ENCODE results near the gene CRYAA. TPM values are rescaled to one million over a fixed set of nuclear protein-coding genes. Genes with fewer than 3 reads are reported as not detected.

Gene CRYAA
- total RNA-seq, 1 experiment from 2014 or later, result not detected

DNA sequence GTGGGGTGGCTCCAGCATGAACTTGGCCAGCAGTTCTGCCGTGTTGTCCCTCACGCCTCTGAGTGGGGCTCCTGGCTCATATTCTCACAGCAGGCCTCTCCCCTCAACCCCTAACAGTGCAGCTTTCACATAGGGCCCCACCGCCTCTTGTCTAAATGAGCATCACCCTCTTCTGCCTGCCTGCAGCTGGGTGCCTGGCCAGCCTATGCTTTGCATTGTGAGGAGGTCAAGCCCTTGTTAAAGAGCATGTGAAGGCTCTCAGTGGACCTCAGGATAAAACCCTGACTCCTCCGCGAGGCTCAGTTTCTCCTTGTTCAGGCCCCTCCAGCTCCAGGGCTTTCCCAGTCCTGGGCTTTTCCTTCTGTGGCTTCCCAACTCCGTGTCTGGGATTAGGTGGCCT is 34.8 kb downstream of the CRYAA start:
- no peak for DNase-seq (ENCODE audit: low read depth)

DNA sequence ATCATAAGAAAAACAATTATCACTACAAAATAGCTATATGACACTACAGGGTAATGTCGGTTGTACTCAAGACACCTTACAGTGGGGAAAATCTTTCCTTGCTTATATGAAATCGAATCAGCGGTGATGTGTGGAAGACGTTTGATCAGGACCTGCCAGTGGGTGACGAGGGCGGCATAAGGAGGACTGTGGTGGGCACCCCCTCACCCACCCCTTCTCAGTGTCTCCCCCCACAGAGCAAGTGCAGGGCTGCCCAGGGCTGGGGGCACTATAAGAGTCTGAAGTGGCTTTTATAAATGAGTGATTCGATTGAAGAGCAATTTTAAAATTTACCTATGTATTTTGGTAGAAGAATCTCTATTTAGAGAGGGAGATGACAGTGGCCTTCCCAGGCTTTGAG is 35.8 kb downstream of the CRYAA start:
- DNase-seq (ENCODE audit: low read depth), result no peak

DNA sequence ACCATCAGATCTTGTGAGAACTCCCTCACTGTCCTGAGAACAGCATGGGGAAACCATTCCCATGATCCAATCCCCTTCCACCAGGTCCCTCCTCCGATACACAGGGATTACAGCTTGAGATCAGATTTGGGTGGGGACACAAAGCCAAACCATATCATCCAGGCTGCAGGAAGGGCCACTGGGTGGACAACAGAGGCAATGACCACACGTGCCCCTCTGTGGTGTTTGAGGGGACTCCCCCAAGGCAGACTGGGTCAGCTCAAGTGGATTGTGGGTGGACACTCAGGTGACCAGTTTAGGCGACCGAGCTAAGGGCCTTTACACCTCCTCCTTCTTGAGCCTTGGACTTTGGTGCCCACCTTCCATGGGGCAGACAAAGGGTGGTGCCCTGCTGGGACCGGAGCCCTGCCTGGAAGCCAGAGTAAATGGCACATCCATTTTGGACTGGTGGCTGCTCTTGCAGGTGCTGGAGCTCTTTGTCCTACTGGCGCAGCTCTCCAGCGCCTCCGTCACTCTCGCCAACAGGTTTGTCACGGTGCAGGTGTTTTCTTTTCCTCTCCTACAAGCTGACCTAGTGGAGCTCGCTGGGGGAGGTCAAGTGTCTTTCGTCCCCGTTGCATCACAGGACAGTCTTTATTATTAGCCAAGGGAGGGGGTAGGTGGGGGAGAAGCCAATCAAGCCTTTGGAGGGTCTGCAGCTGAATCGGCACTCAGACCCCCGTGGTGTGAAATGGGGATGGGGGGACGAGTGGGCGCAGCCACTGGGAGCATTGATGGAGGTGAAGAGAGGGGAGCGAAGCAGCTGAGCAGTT is 37.6 kb downstream of the CRYAA start:
- DNase-seq (ENCODE audit: low read depth), result no peak

DNA sequence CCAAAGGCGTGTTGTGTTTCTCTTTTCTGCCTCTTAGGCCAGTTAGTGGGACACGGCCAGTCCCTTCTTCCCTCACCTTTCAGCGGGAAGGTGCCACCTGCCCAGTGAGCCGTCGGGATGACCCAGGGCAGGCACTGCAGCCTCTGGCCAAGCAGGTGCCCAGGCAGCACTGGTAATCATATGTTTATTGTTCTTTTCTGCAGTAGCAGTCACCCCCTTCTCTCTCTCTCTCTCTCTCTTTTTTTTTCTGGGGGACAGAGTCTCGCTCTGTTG is 38.2 kb downstream of the CRYAA start:
- DNase-seq (ENCODE audit: low read depth), result no peak

DNA sequence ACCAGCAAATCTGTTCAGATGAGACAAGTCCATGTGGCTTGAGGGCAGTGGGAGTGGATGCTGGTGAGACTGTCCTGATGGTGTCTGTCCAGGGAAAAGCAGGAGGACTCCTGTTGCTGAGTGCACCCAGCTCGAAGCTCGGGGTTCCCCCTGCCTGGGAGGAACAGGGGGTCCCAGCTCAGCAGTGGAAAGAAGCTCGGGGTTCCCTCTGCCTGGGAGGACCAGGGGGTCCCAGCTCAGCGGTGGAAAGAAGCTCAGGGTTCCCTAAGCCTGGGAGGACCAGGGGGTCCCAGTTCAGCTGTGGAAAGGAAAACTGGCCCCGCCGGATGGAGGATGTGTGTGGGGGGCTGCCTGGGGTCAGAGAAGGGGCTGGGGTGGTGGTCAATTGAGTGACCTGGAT is 39.1 kb downstream of the CRYAA start:
- no peak for DNase-seq (ENCODE audit: low read depth)

DNA sequence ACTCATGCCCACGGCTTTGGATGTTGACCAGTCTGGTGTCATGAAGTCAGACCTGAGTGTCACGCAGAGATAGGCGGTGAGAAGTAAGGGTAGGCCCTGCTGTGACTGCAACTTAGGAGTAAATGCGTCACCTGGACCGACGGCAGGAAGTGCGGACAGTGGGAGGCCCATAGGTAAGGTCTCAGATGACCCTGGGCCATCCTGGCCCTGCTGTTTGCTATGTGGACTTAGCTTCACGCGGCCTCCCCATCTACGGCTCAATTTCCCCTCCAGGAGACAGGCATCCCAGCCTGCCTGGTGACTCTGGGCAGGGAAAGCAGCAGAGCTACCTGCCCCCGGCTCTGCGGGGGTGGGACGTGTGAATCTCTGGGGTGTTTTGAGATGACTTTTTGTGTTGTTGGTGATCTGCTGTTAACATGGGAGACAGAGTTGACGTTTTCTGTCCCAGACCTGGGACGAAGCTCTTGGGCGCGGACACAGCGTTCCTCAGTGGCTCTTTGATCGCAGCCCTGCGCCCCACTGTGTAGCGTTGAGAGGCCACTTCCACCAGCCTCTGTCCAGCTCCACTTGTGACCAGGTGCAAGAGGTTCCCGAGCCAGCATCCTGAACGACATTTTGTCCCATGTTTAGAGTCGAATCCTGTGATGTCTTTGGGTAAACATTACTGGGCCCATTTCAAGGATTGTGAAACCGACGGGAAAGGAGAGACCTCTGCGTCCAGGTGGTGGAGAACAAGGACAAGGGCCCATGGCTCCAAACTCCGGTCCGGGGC is 39.9 kb downstream of the CRYAA start:
- DNase-seq (ENCODE audit: low read depth), result no peak

DNA sequence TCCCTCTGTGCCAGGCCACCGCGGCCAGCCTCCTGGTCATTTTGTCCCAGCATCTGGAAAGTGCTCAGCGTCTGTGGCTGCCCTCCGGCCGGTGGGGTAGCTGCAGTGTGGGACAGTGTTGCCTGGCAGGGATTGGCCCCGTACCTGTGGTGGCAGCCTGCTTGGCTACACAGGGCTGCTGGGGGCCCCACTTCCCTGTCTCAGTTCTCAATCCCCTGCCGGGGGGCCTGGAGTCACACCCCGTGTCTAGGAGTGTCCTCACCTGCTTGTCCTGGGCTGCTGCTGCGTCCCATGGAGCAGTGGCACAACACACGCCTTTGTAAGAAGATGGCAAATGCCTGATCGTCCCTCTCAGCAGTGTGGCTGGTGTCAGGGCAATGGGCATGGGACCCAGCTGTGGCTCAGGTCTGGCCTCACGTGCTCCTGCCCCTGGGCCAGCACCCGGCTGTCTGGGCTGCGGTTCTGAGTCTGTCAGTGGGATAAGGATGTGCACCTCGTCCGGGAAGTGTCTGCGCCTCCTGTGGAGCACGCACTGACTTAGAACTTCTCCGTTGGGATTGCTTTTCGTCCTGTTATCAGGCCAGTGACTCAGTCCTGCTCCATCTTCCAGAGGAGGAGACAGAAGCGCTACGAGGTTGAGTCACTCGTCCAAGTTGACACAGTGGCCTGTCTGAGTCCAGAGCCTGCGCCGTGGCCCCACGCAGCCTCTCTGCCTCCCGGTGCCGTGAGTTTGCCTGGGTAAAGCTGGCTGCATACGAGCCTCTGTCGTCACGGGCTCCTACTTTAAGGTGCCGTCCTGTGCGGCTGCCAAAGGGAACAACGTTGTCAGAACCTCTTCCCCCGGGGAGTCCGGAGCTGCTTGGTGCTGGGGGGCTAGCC is 41.0 kb downstream of the CRYAA start:
- DNase-seq (ENCODE audit: low read depth), result peak; percentile 93

DNA sequence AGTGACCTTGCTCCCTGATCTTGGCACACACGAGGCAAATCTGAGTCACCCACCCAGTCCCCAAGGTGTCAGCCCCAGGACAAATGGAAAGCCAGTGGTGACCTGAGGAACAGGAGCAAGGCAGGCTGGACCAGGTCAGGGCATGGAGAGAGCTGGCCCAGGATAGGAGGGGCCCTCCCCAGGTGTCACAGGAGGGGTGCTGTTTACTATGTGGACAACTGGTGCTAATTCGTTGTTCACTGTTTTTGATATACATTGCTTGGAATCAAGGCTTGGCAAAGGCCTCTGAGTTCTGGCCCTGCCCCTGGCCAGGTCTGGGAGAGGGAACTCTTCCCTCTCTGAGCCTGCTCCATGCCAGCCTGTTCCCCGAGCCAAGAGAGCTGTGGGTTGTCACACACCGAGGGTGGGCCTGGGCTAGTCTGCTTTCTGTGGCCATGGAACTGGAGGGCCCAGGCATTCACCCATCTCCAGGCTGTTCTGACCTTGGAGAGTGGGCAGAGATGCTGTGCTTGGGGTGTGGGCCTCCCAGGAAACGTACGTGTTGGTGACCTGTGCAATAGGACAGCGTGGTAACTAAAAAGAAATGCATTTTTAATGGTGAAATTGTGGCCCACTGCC is 41.8 kb downstream of the CRYAA start:
- DNase-seq (ENCODE audit: low read depth), result no peak

DNA sequence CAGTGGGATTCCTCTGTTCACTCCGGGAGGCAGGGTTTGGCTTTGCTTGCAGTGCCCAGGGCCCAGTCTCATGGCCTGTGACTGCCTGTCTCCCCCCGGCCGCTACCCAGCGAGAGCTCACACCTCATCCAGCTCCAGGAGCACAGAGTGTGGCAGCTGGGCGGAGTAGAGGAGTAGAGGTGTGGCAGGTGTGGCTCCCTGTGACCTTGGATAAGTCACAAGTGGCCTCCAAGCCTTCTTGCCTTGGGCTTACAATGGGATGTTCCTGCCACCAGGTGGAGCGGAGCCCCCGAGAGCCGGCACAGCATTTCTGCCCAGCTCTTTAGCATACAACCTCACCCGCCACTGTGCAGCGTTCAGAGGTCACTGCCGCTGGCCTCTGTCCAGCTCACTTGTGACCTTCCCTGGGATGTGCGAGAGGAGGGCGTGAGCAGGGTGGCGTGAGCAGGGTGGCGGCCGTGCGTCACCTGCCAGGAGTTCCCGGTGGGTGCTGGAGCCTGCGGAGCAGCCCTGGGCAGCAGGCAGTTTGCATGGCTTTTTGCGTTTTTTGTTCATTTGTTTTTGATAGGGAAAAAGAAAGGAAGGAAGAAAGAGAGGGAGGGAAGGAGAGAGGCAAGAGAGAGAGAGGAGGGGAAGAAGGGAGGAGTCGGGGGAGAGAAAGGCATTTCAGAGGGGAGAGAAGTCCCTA is 42.4 kb downstream of the CRYAA start:
- DNase-seq (ENCODE audit: low read depth), result no peak

DNA sequence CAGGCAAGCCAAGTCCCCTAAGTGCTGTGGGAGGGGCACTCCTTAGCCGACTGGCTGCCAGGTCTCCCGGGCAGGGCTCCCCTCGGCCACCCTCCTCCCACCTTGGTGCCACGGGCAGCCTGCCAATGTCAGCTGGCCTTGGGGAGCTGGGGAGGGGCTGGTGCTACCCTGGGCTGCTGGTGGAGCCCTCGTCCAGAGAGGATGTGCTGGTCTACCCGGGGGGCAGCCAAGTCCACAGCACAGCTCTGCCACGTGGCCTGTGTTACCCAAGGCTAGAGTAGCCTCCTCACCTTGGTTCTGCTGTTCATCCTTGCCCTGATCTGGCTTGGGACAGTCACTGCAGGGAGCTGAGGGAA is 42.9 kb downstream of the CRYAA start:
- DNase-seq (ENCODE audit: low read depth), result no peak

Other genes with a start within 250 kb of the CRYAA start
- 0.05 TPM in 1 of 2 replicates, not detected in the other for gene ERVH48-1, start 243.4 kb upstream of the CRYAA start, total RNA-seq (2014; rRNA removed; shearing (Covaris generic))
- 25.4 and 38.2 TPM in 2 replicates for gene PKNOX1, start 194.4 kb upstream of the CRYAA start, total RNA-seq (2014; rRNA removed; shearing (Covaris generic))
- gene CBS, start 93.2 kb upstream of the CRYAA start, total RNA-seq (2014; rRNA removed; shearing (Covaris generic)), result 6.3 and 20.9 TPM in 2 replicates
- gene U2AF1, start 61.4 kb upstream of the CRYAA start, total RNA-seq (2014; rRNA removed; shearing (Covaris generic)), result 33.9 and 42.1 TPM in 2 replicates

Data from M059J (cell line).